T1000 (cell line): ENCODE data around the gene PTPRC.

Experiments used
- DNase-seq: peaks from one replicate; lab custom pipeline; 2025; ENCODE audit warnings: mixed read lengths; lab: John Stamatoyannopoulos, UW

PTPRC gene

GRCh38 chr1:198701250-198701649 is 62.4 kb downstream of the PTPRC start:
- no peak for DNase-seq

DNA sequence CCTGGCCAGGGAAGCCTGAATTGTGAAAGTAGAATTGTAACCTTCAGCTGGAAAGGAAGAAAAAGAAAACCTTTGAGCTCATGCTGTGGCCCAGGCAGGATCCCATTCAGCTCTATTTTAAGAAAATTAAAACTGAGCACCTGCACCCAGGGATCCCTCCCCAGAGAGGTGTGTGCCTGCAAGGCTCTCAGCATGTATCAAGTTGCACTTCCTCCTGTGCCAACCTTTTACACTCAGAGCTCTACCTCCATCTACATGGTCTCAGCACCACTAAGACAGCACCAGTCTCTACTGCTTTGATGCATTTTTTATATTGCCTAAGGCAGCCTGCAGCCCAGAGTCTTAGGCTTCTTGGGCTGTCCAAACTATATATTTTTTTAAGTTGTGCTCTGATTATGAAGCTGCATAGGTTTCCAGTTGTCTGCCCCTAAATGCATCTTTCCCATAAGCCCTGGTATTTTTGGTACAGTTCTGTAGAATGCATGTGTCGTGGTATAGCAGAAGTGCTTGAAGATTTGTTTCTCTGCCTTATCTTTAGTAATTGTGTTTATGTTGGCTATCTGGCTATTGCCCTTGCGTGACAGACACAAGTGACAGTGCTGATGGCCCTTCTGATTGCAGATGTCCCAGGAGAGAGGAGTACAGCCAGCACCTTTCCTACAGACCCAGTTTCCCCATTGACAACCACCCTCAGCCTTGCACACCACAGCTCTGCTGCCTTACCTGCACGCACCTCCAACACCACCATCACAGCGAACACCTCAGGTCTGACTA is 63.1 kb downstream of the PTPRC start:
- no peak for DNase-seq

DNA sequence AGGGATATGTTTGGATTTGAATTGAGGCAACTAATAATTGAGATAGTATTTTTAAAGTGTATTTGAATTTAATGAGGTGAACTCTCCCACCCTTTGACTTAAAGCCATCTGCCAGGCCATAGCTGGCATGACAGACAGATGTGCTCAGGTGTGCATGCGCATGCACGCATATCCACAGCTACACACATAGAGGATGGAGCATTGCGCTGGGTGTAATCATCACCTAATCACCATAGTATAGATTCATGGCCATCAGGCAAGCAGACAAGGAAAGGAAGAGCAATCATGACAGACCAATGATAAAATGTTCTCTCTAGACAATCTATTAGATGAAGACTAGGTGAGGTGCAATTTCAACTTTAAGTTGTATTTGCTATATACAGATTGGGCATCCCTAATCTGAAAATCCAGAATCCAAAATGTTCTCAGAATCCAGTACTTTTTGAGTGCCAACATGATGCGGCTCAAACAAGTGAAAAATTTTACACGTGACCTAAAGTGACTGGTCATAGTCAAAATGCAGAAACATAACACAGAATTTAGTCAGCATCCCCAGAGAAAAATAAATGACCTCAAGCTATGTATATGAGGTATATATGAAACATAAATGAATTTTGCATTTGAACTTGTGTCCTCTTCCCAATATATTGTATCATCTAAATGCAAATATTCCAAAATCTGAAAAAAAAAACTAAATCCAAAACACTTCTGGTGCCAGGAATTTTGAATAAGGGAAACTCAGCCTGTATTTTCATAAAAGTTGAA is 70.1 kb downstream of the PTPRC start:
- DNase-seq: no peak

DNA sequence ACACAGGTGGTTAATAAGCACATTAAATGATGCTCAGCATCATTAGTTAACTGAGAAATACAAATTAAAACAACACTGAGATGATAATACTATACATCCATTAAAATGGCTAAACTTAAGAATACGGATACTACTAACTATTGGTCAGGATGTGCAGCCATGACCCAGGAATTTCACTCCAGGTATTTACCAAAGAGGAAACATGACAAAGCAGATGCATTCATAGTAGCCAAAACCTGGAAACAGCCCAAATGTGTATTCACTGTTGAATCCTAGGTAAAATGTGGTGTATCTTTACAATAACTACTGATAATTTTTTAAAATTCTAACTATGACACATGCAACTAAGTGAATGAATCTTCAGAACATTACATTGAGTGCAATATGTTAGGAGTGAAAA is 73.0 kb downstream of the PTPRC start:
- DNase-seq: no peak

DNA sequence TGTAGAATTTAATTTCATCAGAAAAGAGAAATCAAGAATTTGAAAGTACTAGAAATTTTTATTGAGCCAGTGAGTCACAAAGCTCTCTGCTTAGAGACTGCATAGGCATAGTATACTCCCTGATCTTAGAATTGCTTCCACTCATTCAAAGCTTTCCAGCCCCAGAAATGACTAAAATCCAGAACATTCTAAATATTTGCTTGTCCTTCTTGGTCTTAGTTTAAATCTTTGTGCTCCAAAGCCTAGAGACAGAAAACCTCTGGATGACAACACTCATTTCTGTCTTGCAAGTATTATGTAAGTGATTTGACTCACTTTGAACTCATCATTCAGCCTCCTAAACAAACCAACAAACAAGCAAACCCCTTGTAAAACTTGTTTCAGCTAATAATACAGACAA is 74.2 kb downstream of the PTPRC start:
- DNase-seq: no peak

GRCh38 chr1:198714271-198714670 is 75.4 kb downstream of the PTPRC start:
- no peak for DNase-seq

GRCh38 chr1:198716051-198716450 is 77.2 kb downstream of the PTPRC start:
- no peak for DNase-seq

DNA sequence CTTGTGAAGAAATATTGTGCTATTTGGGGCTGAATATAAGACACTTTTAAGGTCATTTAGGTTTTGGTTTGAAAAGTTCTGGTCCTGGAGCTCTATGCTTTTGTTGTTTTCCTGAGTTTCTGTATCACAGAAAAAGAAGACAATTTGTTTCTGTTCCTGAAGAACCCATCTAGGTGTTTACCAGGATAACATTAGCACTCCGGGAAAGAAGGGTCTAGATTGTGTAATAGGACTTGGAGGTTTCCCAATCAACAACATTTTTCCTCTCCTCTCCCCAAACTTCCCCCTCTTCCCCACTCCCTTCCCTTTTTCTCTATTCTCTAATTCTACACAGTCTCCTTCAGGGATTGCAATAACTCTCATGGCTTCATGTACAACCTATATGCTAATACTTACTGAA is 78.7 kb downstream of the PTPRC start:
- DNase-seq: no peak

DNA sequence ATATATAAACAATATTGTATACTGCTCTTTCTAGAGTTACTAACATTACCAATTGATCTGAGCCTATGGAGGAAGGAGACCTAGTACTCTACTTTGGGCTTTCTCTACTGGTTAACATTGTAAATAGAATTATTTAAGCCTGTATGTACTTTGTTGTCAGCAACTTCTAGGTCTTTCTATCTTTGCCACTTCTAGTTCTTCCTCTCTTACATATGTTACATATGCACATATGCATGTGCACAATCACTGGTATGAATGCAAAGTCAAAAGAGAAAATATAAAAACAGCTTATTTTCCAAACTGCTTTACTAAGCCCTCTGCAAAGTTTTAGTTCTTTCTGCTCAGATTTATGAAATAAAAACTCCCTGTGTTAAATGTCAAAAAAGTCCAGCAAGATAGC is 84.3 kb downstream of the PTPRC start:
- DNase-seq: no peak

DNA sequence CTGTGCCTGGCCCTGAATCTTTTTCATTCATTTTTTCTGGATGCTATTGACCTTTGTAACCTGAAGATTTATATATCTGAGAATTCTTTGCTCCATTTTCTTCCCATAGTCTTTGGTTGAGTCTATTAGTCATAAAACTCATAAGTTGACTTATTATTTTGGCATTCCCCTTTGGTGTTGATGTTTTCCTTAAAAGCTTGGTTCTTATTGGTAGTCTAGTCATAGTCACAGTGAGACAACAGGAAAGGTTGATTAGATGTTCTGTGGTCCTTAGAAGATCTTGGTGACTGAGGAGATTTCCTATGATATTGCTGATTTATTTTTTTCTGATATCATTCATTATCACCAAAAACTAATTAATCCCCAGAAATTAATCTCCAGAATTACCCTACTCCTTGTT is 86.2 kb downstream of the PTPRC start:
- DNase-seq: no peak

DNA sequence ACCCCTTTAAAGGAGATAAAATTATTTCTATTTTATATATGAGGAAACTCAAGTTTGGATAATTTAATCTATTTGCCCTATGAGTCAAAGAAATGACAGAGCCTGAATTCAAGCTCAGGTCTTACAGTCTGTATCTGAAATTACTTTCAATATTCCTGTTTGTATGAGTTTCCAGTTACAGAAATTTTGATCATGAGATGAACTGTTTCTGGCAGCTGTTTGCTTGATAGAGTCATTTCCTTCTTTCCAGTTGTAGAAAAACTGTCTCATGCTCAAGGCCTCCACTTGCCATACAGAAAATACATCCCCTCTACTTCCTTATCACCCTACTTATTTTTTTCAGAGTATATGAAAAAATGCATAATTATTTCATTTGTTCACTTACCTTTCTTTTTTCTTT is 87.6 kb downstream of the PTPRC start:
- DNase-seq: no peak

GRCh38 chr1:198729195-198729863 is 90.5 kb downstream of the PTPRC start:
- no peak for DNase-seq

- no peak for DNase-seq
These were observed 92.1 kb downstream of the PTPRC start for GRCh38 chr1:198730952-198731351.

DNA sequence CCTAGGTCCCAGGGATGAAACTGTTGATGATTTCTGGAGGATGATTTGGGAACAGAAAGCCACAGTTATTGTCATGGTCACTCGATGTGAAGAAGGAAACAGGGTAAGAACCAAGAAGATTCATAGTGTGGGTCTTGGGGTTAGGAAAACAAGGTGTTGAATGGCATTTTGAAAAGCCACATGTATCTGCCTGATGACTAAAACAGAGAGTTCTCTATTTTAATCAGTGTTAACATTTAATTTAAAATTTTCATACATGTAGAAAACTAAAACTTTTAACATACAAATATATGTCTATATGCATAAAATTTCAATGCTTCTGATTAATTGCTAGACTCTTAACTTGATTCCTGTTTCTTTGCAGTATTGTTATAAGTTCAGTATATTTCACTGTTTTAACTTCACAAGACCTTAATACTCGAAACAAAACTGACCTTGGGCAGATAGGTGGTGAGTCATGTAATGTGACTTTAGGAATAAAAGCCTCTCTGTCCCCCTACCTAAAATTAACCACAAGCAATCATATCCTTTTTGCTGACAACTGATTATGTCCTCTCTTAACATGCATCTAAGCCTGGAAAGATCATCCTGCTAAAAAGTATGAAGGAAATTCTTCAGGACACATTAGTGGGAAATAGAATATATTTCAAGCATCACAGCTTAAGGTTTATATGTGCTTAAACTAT is 95.6 kb downstream of the PTPRC start:
- DNase-seq: no peak

- DNase-seq: no peak
These were observed 102.9 kb downstream of the PTPRC start for GRCh38 chr1:198741744-198742143.

- DNase-seq: no peak
These were observed 108.3 kb downstream of the PTPRC start for GRCh38 chr1:198747127-198747526.

DNA sequence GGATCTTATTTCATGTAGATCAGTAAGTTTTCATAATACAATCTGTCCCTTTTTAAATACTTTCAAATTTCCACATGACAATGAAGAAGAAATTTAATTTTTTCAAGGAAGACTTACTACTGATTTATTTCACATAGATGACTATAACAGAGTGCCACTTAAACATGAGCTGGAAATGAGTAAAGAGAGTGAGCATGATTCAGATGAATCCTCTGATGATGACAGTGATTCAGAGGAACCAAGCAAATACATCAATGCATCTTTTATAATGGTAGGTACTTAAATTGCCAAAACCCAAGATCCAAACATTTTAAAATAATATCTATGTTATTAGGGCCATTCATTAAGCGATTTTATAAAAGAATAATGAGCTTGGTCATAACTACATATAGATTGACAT is 110.4 kb downstream of the PTPRC start:
- DNase-seq: no peak

- DNase-seq: no peak
These were observed 111.2 kb downstream of the PTPRC start for GRCh38 chr1:198750081-198750480.

- no peak for DNase-seq
These were observed 112.9 kb downstream of the PTPRC start for GRCh38 chr1:198751741-198752140.

GRCh38 chr1:198754670-198755069 is 115.8 kb downstream of the PTPRC start:
- no peak for DNase-seq

DNA sequence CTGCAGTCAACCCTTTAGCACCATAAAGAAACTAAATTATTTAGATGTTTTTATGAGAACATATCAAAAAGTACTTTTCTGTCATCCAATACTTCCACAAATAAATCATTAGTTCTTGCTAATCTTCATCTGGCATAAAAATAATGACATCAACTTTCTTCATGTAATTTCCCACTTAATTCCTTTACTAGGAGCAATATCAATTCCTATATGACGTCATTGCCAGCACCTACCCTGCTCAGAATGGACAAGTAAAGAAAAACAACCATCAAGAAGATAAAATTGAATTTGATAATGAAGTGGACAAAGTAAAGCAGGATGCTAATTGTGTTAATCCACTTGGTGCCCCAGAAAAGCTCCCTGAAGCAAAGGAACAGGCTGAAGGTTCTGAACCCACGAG is 116.9 kb downstream of the PTPRC start:
- no peak for DNase-seq

DNA sequence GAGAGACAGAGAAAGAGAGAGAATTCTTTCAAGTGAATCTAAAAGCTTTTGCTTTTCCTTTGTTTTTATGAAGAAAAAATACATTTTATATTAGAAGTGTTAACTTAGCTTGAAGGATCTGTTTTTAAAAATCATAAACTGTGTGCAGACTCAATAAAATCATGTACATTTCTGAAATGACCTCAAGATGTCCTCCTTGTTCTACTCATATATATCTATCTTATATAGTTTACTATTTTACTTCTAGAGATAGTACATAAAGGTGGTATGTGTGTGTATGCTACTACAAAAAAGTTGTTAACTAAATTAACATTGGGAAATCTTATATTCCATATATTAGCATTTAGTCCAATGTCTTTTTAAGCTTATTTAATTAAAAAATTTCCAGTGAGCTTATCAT is 117.6 kb downstream of the PTPRC start:
- DNase-seq: no peak
